ENCODE results near the gene THSD7A. TPM values are rescaled to one million over a fixed set of nuclear protein-coding genes. Genes with fewer than 3 reads are reported as not detected.

The THSD7A gene
- total and polyA plus RNA-seq, 2 of the 4 experiments (the other 2 are of a cell fraction), result 0.02 to 0.18 TPM

DNA sequence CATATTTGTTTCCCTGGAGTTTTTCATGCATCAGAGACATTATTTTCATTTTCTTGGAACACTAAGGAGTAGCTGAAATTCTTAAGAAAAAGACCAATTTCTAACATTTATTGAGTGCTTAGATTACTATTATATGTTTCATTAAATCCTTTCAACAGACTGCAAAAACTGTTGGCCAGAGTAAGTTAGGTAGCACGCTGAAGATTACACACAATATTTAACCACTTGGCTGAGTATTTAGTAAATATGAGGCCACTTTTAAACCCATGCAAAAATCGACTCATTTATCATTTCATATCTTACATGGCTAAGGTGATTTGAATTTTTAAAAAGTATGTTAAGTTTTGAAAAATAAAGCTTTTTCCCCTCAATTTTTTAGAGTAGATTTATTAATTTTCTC lies 358.8 kb downstream of the THSD7A start:
- Histone ChIP-seq H3K56ac (ENCODE audit: extremely low read depth, insufficient read depth, low read length) (no peak overlapping the region), H3K4ac (ENCODE audit: low read depth, low read length) (no peak overlapping the region), H2AK5ac (ENCODE audit: low read depth, low read length) (no peak overlapping the region), H3K14ac (replicated peaks; ENCODE audit: low read depth, low read length) (no peak overlapping the region), H4K8ac (ENCODE audit: low read depth in 2 of 2, low read length in 2 of 2) (no peak overlapping the region), H2BK120ac (ENCODE audit: low read depth, low read length) (no peak overlapping the region), H3K23ac (ENCODE audit: low read depth, low read length) (no peak overlapping the region), H3K27ac (ENCODE audit: insufficient read depth, low read length) (no peak overlapping the region), H3K4me2 (ENCODE audit: low read depth, low read length) (no peak overlapping the region), H3K18ac (ENCODE audit: low read depth, low read length) (no peak overlapping the region), H2BK15ac (ENCODE audit: low read depth, low read length) (no peak overlapping the region), H3K9me3 (ENCODE audit: control insufficient read depth, insufficient read depth, low read length) (no peaks in the 10 kb centered on the region), H3K4me3 (ENCODE audit: insufficient read depth, low read depth, low read length) (no peak overlapping the region), H3K27me3 (ENCODE audit: control insufficient read depth, insufficient read depth, low read length) (no peaks in the 10 kb centered on the region), H2BK20ac (ENCODE audit: low read depth, low read length) (no peak overlapping the region), H3K79me1 (ENCODE audit: low read depth in 1 of 2, low read length in 2 of 2) (no peaks in the 10 kb centered on the region), H4K91ac (ENCODE audit: insufficient read depth, low read depth, low read length) (no peak overlapping the region), H4K5ac (ENCODE audit: low read depth, low read length) (no peak overlapping the region), H3K36me3 (ENCODE audit: control insufficient read depth, insufficient read depth, low read length) (no peaks in the 10 kb centered on the region), H3K9ac (ENCODE audit: low read depth, low read length) (no peak overlapping the region), H2AFZ (replicated peaks; ENCODE audit: low read length, poor library complexity) (no peak overlapping the region), H2BK5ac (ENCODE audit: low read depth, low read length, poor library complexity, severe bottlenecking) (no peak overlapping the region), H4K20me1 (ENCODE audit: insufficient read depth, low read length) (no peaks in the 10 kb centered on the region), H2AK9ac (replicated peaks; ENCODE audit: low read depth, low read length, poor library complexity) (no peak overlapping the region), H3K9me1 (ENCODE audit: insufficient read depth, low read length) (no peaks in the 10 kb centered on the region), H3K4me1 (ENCODE audit: control insufficient read depth, insufficient read depth, low read length) (no peaks in the 10 kb centered on the region)
- in situ Hi-C loops (cut with MboI; ENCODE audit: low sequenced_read_pairs), result no loop called here
- intact Hi-C loops (cut with micrococcal nuclease), result no loop called here
- TF ChIP-seq CHD1 (IDR thresholded peaks at IDR 0.05; ENCODE audit: low read depth, low read length), result no peak
- no peak for TF ChIP-seq POLR2A (IDR thresholded peaks at IDR 0.05; ENCODE audit: low read depth, low read length)
- TF ChIP-seq SMC3 (IDR thresholded peaks at IDR 0.05; ENCODE audit: low read depth, low read length), result no peak
- no peak for TF ChIP-seq FOS (IDR thresholded peaks at IDR 0.05; ENCODE audit: low read depth, low read length)
- no peak for TF ChIP-seq RAD21 (IDR thresholded peaks at IDR 0.05; ENCODE audit: low read length)
- TF ChIP-seq, protein P1, sequence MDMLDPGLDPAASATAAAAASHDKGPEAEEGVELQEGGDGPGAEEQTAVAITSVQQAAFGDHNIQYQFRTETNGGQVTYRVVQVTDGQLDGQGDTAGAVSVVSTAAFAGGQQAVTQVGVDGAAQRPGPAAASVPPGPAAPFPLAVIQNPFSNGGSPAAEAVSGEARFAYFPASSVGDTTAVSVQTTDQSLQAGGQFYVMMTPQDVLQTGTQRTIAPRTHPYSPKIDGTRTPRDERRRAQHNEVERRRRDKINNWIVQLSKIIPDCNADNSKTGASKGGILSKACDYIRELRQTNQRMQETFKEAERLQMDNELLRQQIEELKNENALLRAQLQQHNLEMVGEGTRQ (IDR thresholded peaks at IDR 0.05; ENCODE audit: low read depth, low read length), result no peak
- no peak for TF ChIP-seq MAFK (IDR thresholded peaks at IDR 0.05; ENCODE audit: low read depth, low read length)
- TF ChIP-seq, protein P2, sequence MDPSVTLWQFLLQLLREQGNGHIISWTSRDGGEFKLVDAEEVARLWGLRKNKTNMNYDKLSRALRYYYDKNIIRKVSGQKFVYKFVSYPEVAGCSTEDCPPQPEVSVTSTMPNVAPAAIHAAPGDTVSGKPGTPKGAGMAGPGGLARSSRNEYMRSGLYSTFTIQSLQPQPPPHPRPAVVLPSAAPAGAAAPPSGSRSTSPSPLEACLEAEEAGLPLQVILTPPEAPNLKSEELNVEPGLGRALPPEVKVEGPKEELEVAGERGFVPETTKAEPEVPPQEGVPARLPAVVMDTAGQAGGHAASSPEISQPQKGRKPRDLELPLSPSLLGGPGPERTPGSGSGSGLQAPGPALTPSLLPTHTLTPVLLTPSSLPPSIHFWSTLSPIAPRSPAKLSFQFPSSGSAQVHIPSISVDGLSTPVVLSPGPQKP (IDR thresholded peaks at IDR 0.05; ENCODE audit: borderline replicate concordance, low read depth, low read length), result no peak
- no peak for TF ChIP-seq BHLHE40 (IDR thresholded peaks at IDR 0.05; ENCODE audit: low read depth, low read length)
- TF ChIP-seq, protein P3, sequence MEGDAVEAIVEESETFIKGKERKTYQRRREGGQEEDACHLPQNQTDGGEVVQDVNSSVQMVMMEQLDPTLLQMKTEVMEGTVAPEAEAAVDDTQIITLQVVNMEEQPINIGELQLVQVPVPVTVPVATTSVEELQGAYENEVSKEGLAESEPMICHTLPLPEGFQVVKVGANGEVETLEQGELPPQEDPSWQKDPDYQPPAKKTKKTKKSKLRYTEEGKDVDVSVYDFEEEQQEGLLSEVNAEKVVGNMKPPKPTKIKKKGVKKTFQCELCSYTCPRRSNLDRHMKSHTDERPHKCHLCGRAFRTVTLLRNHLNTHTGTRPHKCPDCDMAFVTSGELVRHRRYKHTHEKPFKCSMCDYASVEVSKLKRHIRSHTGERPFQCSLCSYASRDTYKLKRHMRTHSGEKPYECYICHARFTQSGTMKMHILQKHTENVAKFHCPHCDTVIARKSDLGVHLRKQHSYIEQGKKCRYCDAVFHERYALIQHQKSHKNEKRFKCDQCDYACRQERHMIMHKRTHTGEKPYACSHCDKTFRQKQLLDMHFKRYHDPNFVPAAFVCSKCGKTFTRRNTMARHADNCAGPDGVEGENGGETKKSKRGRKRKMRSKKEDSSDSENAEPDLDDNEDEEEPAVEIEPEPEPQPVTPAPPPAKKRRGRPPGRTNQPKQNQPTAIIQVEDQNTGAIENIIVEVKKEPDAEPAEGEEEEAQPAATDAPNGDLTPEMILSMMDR (conservative IDR thresholded peaks at IDR 0.05; ENCODE audit: low read depth, low read length), result no peak
- TF ChIP-seq RCOR1 (IDR thresholded peaks at IDR 0.05; ENCODE audit: insufficient replicate concordance, low read length), result no peak
- dilution Hi-C loops (cut with HindIII; ENCODE audit: low sequenced_read_pairs, unreplicated experiment), result no loop called here
- WGBS, 2 experiments (ENCODE audit: extremely low coverage in 2 of 2, insufficient read length in 1 of 2), result no CpG with 5 or more reads among the region's 2 CpGs
- ChIA-PET CTCF (no interaction called here), POLR2A (ENCODE audit: unreplicated experiment) (no interaction called here)
- DNase-seq, result no peak
- ATAC-seq (ENCODE audit: low read depth), result no peak
- BruUV-seq (replicated peaks), result no TSS peak

Data from IMR-90 (cell line).